NCI-H2081 (cell line): ENCODE measurements around the gene NPAS2.

Source experiments
- DNase-seq, 2 experiments: peaks; one replicate each; lab custom pipeline; 2025; lab: John Stamatoyannopoulos, UW

NPAS2 gene

DNA sequence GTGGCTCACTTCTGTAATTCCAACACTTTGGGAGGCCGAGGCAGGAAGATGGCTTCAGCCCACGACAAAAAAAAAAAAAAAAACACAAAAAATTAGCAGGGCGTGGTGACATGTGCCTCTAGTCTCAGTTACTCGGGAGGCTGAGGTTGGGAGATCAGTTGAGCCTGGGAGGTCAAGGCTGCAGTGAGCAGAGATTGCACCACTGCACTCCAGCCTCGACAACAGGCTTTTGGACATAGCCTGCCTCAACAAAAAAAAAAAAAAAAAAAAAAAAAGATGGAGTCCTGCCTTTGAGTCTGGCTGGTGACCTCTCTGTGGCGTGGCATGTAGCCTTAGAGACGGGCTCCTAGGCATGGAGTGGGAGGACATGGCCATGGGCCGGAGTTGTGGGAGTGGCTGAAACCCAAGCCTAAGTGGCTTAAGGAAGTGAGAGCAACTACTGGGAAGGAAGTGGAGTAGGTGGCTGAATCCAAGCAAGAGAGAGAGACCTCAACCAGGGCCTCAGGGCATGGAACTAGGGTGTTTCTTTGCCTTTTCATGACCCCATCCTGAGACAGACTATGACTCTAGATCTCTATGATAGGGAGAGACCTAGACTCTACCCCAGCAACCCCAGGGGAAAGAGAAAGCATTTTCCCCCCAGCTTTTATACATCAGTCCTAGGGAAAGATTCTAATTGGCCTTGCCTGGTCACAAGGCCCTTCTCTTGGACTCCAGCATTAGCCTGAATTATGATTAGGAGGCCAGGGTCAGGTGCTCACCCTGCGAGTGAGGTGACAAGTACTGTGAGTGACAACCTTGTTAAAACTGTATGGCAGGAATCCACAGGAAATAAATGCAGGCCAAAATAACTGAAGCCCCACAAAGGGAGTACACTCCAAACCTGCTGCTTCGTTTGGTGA, 34.2 kb downstream of the NPAS2 start:
- DNase-seq = no peak

DNA sequence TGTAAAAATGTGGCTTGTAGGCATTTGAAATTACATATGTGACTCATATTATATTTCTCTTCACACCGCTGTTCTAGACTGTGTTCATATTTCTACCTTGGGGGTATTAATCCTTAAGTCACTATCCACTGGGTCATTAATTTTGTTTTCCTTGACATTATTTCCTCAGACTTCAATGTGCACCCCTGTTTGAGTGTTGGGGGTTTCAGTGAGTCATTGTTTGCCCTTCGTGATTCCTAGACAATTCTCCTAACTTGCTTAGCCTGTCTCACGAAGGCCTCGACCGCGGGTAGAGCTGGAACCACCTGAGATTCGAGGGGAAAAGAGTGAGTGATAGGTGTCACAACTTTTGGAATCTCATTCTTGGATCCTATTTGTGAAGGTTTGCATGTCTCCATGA, 35.1 kb downstream of the NPAS2 start:
- no peak for DNase-seq

GRCh38 chr2:100855606-100856005, 35.7 kb downstream of the NPAS2 start:
- no peak for DNase-seq

GRCh38 chr2:100856732-100857131, 36.8 kb downstream of the NPAS2 start:
- DNase-seq = no peak

- no peak for DNase-seq
Observed at GRCh38 chr2:100857341-100857740, 37.4 kb downstream of the NPAS2 start.

DNA sequence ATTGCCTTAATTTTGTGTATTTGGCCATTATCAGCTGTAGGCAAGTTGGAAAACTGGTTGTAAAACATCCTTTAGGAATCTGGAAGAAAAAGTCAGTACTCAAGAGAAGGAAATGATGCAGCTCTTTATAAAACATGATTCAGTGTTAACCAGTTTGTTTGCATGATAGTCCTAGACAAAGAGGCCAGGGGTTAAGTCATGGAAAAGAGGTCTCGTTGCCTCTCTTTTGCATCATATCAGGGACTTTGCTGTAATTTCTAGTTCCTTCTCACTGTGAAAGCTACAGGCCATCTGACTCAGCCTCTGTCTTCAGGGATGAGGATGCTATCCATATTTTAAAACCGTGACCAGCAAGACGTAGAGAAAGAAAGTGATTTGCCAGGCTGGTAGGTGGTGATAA, 38.0 kb downstream of the NPAS2 start:
- no peak for DNase-seq

DNA sequence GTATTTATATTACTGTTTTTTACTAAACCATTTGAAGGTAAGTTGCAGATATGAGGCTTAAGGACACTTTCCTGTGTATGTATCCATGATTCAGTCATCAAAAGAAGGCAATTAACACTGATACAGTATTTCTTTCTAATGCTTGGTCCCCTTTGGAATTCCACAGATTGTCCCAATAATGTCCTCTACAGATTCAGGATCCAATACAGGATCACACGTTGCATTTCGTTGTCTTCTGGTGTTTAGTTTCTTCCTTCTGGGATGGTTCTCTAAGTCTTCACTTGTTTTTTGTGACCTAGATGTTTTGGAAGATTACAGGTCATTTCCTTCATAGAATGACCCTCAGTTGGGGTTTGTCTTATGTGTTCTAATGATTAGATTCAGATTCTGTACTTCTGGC, 40.0 kb downstream of the NPAS2 start:
- DNase-seq = no peak

DNA sequence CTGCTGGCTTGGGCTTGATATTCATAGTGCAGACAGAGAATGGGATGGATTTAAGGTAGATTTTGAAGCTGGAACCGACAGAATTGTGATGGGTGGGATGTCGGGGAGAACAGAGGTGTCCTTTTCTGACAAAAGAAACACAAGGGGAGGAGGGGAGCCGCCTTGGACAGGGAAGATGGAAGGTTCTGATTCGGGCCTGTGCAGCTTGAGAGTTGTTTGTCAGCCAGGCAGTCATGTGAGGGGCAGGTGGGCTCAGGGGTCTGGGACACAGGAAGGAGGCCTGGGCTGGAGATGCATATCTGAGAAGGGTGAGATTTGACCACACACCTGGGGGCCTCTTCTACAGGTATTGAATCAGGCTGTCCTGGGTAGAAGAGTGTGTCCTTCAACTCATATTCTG, 41.4 kb downstream of the NPAS2 start:
- no peak for DNase-seq

DNA sequence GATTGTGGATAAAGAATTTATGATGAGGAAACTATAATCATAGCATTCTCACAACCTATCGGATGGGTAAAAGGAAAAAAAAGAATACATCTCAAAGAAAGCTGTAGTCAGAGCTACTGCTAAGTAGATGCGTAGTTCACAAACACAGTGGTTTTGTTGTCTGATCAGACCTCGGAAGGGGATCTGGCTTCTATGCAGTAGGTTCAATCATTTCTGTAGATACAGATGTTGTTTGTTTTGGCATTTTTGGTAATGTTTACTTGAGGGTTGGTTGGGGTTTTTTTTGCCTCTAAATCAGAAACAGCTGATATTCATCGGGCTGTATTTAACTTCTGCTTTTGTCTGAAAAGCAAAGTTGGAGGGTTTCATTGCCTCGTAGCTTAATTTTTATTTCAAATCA, 42.1 kb downstream of the NPAS2 start:
- DNase-seq = no peak

- no peak for DNase-seq
Observed at GRCh38 chr2:100865816-100866460, 46.0 kb downstream of the NPAS2 start.

DNA sequence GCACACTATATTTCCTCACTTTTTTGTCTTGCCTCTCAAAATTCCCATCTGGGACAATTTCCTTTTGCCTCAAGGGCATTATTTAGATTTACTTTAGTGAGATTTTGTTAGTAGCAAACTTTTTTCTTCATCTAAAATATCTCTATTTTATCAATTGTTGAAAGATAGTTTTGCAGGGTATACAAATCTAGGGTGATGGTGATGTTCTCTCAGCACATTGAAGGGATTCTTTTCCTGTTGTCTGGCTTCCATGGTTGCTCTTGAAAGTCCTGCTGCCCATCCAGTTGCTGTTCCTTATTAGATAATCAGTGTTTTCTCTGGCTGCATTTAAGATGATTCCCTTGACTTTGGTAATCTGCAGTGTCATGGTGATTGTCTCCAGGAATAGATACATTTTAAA, 48.1 kb downstream of the NPAS2 start:
- DNase-seq = no peak

- no peak for DNase-seq
Observed at GRCh38 chr2:100869120-100869519, 49.2 kb downstream of the NPAS2 start.

DNA sequence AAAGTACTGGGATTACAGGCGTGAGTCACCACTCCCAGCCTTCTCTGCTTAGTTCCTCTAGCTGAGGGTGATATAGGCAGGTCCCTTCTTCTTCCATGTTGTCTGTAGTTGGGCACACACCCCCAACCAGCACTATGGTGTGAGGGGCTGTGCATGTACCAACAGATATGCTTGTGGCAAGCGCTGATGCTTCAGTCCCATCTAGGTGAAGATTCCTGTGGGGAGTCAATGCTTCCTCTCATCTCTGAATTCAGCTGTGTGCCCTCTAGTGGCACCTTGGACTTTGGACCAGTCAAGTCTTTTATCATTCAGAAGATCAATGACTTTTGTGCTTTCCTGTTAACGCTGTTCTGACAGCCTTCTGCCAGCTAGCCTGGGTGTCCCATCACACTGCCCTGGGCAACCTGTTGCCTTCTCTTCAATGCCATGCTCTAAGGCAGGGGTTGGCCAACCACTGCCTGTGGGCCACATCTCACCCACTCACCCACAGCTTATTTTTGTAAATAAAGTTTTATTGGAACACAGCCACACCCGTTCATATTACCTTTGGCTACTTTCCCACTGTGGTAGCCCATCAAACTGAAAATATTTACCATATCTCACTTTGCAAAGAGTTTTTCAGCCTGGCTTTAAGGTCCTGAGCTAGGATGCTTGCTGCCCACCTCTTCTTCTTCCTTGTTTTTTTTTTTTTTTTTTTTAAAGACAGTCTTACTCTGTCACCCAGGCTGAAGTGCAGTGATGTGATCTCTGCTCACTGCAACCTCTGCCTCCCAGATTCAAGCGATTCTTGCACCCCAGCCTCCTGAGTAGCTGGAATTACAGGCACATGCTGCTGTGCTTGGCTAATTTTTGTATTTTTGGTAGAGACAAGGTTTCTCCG, 51.0 kb downstream of the NPAS2 start:
- DNase-seq = no peak

DNA sequence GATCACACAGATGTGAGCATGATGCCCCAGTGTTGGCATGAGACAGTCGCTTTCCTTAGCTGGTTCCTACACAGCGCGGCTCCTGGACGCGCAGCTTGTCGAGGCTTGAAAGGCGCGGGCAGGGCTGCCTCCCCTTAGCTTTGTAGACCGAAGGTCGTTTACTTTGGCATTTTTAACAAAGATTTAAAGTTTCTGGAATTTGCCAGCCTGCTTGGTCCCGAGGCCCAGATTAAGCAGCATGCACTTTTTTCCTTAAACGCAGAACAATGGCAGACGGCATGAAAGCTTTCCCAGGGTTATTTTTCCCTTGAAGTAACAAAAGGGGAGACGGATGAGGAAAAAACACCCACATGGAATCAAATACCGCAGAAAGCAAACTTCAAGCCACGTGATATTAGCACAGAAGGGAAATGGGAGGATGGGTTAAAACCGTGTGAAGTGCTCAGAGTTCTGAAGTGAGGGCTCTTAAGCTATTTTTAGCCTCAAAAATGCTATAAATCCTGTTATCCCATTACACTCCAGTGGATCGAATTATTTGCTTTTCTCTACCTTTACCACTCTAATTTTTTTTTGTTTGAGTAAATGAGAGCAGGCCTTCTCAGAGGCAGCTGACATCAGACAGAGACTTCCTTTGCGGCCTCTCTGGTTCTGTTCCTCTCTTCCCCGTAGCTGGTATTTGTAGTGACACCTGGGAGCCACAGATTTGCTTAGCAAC, 55.7 kb downstream of the NPAS2 start:
- no peak for DNase-seq

DNA sequence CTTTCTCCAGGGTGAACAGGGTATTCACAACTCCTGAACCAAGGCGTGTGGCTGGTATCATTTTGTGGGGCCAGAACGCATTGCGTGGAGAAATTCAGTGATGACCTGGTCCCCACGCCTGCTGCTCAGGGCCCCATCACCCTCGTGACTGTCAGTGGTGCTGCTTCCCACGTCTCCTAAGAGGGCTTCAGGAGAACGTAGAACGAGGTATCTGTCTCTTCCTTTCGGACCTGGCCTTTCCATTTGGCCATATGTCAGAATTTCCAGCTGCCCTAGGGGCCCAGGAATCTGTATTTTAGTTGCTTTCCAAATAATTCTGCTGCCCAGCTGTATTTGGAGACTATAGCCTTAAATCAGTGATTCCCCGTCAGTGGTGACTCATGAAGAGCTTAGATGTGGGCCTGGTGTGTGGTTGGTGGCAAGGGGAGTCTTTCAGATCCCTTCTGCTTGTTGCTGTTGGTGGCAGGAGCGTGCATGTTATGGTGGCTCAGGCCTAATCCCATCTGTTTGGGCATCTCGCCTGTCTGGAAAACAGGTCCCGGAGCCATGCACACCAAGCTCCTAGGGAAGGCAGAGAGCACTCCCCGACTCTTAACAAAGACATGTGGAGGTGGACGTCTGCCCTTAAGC, 56.4 kb downstream of the NPAS2 start:
- no peak for DNase-seq

GRCh38 chr2:100877555-100877954, 57.6 kb downstream of the NPAS2 start:
- DNase-seq = no peak

DNA sequence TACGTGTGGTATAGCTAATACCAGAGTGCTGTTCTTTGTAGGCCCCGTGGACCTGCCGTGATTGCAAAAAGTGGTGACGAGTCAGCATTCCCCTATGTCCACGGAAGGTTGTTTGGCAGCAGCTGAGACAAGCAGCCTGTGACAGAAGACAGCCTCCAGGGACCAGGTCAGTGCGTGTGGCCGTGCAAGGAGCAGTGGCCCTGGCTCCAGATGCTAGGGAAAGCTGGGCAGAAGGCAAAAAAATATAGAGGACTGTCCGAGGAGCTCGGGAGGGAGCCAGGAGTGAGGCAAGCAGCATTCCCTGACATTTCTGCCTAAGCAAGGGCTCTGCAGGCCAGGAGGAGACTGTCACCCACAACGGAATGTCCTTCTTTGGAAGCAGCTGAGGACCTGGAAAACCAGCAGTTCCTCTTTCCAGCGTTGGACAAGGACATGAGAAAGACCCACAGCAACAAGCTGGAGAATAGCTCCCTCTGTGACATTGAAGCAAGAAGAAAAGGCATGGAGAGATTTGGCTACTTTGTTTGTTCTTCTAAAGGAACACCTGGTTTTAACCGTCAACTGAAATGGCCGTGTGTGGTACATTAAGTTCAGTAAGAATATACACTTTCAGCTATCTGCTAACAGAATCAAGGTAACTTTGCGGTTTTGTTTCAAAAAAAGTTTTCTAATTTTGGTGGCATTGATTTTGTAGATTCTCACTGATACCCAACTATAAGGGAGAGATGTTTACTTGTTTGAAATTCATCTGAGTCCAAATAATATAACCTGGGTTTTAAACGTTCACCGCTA, 58.3 kb downstream of the NPAS2 start:
- no peak for DNase-seq

DNA sequence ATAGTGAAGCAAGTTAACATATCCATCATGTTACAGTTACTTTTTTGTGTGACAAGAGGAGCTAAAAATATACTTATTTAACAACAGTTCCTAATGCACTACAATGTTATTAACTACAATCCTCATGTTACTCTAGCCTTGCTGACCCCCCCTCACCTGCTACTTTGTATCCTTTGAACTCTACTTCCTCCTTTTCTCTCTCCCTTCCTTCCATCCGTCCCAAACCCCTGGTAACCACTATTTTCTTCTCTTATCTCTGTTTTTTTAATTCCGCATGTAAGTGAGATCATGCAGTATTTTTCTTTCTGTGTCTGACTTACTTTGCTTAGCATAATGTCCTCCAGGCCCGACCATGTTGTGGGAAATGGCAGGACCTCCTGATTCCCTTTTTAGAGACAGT, 59.4 kb downstream of the NPAS2 start:
- DNase-seq = no peak

GRCh38 chr2:100880036-100880435, 60.1 kb downstream of the NPAS2 start:
- DNase-seq = no peak

DNA sequence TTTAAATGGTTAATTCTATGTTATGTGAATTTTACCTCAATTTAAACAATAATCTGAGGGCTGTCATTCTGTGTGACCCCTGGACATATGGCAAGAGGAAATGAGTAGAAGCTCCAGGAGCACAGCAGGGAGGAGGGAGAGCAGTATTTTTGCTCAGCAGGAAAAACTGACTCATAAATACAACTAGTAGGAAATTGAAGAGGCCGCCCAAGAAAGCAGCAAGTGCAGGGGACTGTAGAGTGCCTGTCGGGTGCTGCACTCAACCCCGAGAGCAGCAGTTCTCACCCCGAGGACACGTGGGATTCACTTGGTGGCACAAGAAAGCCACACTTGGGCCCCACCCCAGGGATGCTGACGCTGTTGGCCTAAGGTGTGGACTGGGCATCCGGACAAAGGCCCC, 60.8 kb downstream of the NPAS2 start:
- DNase-seq = no peak
